Renal cortical epithelial cell (primary cell): Measurements from ENCODE around the gene PROX1. TPM values are rescaled to one million over a fixed set of nuclear protein-coding genes. Genes with fewer than 3 reads are reported as not detected.
"Not testable (repeated sequence)": the region's sequence is repeated elsewhere in the genome, so short reads cannot be mapped to it uniquely, and the experiment has no call there.

ENCODE experiments used
- DNase-seq: peaks from one replicate; pipeline ENCODE4 v3.0.0-alpha.2; 2011; ENCODE audit warnings: low read depth
- total RNA-seq: library from RNA; depleted of rRNA; stranded (reverse); fragments of >200 nt; gene quantifications from 2 replicates; pipeline ENCODE4 v1.2.3, GENCODE V29; 2014

Gene PROX1
- total RNA-seq, 1 donor from 2014 or later = 0.80 TPM

- no peak for DNase-seq
Measured at GRCh38 chr1:214068979-214069378, 81.2 kb downstream of the PROX1 start.

- DNase-seq = no peak
Measured at GRCh38 chr1:214071469-214071868, 83.7 kb downstream of the PROX1 start.

DNA sequence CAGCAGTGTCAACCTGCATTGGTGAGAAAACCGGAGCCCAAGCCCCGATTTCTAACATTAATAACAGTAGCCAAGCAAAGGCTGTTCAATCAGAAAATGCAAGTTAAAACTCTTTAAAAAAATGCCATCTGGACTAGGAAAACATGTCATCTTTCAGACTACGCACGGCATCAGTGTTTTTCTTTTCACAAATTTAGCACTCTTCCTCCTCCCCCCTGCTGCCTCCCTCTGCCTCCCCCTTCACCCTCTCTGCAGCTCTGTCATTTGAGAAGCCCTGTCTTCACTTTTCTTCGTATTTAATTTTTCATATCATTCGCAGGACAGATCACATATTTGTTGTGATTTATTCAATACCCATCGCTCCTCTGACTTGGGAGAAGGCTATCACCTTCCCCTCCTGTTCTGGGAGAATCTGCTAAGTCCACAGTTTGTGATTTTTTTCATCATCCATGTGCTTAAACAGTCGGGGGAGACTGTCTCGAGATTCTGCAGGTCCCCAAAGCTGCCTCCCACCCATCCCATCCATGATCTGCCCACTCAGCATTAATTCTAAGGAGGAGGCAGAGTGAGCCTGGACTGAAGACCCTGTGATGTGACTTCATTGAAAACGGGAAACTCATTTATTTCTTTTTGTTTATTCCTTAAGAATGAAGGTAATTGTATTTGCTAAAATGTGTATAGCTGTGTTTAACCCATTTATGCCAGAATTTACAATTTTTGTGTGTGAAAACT is 84.8 kb downstream of the PROX1 start:
- no peak for DNase-seq

GRCh38 chr1:214074477-214074876 is 86.7 kb downstream of the PROX1 start:
- no peak for DNase-seq

- DNase-seq = no peak
Measured at GRCh38 chr1:214075305-214075998, 87.7 kb downstream of the PROX1 start.

DNA sequence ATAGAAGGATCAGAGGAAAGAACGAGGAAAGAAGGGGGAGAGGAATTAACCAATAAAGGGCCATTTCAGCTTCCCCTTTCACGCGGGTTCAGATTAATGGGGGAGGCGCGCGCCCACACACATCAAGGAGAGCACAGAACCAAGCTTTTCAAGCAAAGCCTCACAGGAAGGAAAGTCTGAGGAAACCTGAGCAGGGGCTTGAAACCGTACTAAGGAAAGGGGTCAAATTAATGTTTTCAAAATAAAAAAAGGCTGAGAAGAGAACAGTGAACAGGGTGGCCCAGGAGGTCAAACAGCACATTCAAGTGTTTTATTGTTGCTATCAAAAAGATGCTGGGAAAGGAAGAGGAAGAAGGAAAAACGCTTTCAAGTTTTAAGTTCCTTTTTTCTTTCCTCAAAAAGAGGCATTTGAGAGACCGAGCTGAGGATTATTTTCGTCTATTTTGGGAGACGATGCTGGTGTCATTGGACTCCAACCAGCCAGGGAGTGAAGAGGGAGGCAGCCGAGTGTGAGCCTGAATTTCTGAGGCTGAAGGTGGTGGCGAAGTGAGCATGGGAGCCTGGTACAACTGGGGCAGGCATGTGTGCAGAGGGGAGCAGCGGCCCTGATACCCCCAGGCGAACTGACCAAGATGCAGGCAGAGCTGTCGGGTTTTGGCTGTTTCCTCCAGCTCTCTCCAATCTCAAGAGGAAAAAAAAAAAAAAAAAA is 88.4 kb downstream of the PROX1 start:
- DNase-seq = no peak

DNA sequence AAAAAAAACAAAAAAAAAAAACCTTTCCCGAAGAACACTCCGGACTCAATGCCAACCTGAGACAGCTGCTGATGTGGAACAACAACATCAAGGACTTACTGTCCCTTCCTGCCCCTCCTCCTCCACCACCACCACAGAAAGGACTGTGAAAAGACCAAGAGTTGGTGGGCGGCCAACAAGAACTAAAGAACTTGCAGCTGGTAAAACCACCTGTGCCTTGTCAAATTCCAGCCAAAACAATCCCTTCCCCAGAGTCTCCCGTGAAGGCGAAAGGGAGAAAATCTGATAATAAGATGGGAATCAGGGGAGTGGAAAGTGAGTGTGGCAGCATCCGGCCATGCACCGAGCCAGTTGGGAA is 88.9 kb downstream of the PROX1 start:
- no peak for DNase-seq

- no peak for DNase-seq
Measured at GRCh38 chr1:214078950-214079349, 91.2 kb downstream of the PROX1 start.

DNA sequence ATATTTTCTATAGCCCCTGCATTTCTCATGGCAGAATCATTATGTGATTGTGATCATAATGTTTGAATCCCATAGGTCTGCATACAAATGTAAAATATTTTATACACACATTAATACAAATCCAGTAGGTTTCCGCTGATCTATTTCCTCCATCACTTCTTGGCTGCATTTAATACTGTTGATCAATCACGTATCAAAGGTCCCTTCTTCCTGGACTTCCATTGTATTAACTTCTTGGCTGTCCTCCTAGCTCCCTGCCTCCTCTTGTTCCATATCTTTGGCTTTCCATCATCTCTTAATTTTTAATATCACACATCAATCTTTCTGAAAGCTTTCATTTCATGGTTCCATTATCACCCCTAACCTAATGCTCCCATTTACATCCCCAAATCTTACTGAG is 97.6 kb downstream of the PROX1 start:
- no peak for DNase-seq

- DNase-seq = no peak
Measured at GRCh38 chr1:214086945-214087344, 99.2 kb downstream of the PROX1 start.

- not testable (repeated sequence) for DNase-seq
Measured at GRCh38 chr1:214089003-214089402, 101.2 kb downstream of the PROX1 start.
